ENCODE results near the gene SLC35E1.

DNA sequence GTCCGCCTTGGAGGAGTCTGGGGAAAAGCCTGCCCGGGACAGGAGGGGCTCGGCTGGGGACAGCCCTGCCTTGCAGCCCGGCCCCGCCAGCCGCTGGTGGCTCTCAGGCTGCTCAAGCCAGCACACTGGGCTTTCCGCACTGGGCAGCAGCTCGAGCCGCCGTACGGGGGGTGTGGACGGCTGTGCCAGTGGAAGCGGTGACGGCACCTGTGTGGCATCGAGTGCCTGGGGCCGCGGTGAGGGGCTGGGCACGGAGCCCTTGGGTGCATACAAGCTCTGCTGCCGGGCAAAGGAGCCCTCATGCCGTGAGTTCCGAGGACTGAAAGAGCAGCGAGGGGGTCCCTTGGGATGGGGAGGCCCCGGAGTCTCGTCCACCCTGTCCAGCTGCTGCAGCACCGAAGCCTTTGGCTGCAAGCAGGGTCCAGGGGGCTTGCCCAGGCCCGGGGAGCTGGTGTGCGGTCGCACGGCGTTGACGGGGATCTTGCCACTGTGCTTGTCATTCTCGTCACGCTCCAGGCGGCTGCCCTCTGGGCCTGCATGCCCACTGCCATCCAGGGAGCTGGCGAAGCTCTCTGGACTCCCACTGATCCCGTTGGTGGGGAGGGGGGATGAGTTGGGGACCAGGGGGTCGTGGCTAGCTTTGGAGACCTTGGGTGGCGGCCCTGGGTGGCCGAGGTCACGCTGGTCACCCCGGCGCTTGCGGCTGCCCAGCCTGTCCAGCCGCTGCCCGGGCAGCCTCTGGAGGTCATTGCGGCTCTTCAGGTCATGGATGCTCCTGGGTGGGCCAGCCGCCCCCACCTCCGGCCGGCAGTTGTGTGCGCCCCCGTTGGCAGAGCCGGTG, 4.7 kb upstream of the SLC35E1 start:
- no peak for TF ChIP-seq POLR2A (IDR thresholded peaks at IDR 0.05)
- no peak for TF ChIP-seq POLR2AphosphoS5 (IDR thresholded peaks at IDR 0.05)
- TF ChIP-seq, protein P1, sequence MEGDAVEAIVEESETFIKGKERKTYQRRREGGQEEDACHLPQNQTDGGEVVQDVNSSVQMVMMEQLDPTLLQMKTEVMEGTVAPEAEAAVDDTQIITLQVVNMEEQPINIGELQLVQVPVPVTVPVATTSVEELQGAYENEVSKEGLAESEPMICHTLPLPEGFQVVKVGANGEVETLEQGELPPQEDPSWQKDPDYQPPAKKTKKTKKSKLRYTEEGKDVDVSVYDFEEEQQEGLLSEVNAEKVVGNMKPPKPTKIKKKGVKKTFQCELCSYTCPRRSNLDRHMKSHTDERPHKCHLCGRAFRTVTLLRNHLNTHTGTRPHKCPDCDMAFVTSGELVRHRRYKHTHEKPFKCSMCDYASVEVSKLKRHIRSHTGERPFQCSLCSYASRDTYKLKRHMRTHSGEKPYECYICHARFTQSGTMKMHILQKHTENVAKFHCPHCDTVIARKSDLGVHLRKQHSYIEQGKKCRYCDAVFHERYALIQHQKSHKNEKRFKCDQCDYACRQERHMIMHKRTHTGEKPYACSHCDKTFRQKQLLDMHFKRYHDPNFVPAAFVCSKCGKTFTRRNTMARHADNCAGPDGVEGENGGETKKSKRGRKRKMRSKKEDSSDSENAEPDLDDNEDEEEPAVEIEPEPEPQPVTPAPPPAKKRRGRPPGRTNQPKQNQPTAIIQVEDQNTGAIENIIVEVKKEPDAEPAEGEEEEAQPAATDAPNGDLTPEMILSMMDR (IDR thresholded peaks at IDR 0.05) = no peak
